Muscle of arm (tissue), 12 donors: ENCODE data around the gene ASCC1. TPM values are rescaled to one million over a fixed set of nuclear protein-coding genes. Genes with fewer than 3 reads are reported as not detected.
"Not testable (repeated sequence)": the region's sequence is repeated elsewhere in the genome, so short reads cannot be mapped to it uniquely, and the experiment has no call there.

ENCODE experiments used
- DNase-seq: peaks from one replicate; pipeline ENCODE4 v3.0.0-alpha.2; 2013
- polyA plus RNA-seq, 12 donors: library from polyadenylated mRNA; unstranded; fragments of 120-200 nt; gene quantifications; one replicate each; pipeline ENCODE4 v1.2.1, GENCODE V29; 2013; ENCODE audit not compliant: insufficient read length in 12 of 12

The ASCC1 gene
- polyA plus RNA-seq, 12 donors, result 21.5 to 32.1 (median 28.5) TPM; not detected in 1

DNA sequence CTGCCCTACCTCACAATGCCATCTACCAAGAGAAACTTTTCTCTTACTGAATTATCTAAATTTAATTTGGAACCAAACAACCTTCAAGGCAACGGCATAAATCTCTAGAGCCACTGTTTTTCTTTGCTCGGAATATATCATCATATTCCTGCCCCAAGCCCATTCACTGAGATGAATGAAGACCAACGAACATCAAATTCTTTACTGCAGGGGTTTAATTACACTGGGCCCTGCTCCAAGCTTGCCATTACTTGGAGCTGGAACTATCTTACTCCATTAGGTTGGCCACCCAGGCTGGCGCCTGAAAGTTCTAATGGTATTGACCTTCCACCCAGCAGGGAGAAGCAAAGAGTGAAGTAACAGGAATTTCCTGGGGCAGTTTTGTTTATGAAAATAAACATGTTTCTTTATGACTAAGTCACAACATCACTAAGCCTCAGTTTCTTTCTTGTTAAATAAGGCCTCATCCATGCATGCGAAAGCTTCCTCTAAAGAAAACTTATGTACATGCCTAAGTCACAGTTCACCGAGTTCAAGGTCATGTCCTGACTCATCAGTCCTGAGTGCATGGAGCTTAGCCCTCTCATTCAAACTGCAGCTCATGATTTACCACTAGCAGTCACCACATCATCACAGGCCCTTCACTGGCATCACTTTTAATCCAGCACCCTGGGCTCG lies 42.3 kb downstream of the ASCC1 start:
- DNase-seq, result no peak

- DNase-seq, result no peak
These were observed 42.8 kb downstream of the ASCC1 start for GRCh38 chr10:72173262-72173618.

DNA sequence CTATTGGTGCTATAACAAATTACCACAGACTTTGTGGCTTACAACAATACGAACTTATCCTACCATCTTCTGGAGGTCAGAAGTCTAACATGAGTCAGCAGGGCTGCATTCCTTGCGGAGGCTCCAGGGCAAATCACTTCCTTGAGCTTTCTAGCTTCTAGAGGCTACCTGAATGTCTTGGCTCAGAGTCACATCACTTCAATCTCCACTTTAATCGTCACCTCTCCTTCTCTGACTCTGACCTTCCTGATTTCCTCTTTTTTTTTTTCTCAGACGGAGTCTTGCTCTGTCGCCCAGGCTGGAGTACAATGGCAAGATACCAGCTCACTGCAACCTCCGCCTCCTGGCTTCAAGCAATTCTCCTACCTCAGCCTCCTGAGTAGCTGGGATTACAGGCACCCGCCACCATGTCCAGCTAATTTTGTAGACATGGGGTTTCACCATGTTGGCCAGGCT lies 44.9 kb downstream of the ASCC1 start:
- no peak for DNase-seq

GRCh38 chr10:72170733-72171132 lies 45.3 kb downstream of the ASCC1 start:
- no peak for DNase-seq

GRCh38 chr10:72170263-72170662 lies 45.8 kb downstream of the ASCC1 start:
- DNase-seq, result no peak

GRCh38 chr10:72167118-72167517 lies 49.0 kb downstream of the ASCC1 start:
- DNase-seq, result no peak

GRCh38 chr10:72164617-72165016 lies 51.5 kb downstream of the ASCC1 start:
- DNase-seq, result no peak

- DNase-seq, result no peak
These were observed 53.1 kb downstream of the ASCC1 start for GRCh38 chr10:72162978-72163377.

- no peak for DNase-seq
These were observed 57.9 kb downstream of the ASCC1 start for GRCh38 chr10:72158176-72158575.

DNA sequence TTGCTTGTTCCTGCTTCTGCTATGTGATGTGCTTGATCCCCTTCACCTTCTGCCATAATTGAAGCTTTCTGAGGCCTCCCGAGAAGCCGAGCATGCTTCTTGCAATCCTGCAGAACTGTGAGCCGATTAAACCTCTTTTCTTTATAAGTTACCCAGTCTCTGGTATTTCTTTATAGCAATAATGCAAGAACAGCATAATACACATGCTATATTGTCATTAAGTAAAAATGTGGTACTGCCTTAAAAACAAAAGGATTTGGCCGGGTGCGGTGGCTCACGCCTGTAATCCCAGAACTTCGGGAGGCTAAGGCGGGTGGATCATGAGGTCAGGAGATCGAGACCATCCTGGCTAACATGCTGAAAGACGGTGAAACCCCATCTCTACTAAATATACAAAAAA lies 59.9 kb downstream of the ASCC1 start:
- DNase-seq, result no peak

DNA sequence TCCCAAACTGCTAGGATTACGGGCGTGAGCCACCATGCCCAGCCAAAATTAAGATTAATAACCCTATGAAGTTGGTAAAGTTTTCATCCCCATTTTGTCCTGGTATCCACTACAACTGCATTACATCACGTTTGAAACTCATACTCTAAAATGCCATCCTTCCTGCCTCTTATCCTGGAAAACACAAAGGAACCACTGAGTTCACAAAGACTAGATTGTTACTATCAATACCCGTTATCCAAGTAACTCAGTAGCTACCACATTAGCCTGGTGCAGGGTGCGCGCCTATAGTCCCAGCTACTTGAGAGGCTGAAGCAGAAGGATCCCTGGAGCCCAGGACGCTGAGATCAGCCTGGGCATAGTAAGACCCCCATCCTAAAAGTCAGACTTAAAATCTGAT lies 63.8 kb downstream of the ASCC1 start:
- no peak for DNase-seq

- not testable (repeated sequence) for DNase-seq
These were observed 65.2 kb downstream of the ASCC1 start for GRCh38 chr10:72150746-72151478.

GRCh38 chr10:72147324-72147584 lies 68.8 kb downstream of the ASCC1 start:
- not testable (repeated sequence) for DNase-seq

GRCh38 chr10:72146559-72147323 lies 69.3 kb downstream of the ASCC1 start:
- no peak for DNase-seq

- no peak for DNase-seq
These were observed 70.0 kb downstream of the ASCC1 start for GRCh38 chr10:72146071-72146470.

DNA sequence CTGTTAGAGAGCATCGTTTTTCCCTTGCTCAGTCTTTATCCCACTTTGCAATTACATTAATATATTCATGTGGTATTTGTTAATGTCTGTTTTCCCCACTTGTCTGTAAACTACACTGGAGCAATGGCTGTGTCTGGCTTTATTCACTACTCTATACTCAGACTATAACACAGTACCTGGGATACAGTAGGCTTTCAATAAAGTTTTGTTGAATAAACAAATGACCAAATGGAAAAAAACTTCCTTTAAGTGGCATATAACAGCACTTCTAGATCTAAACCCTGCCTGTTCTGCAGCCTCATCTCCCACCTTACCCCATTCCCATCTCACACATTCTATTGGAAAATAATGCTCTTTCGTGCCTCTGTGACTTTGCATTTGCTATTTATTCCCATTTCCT lies 70.4 kb downstream of the ASCC1 start:
- no peak for DNase-seq

DNA sequence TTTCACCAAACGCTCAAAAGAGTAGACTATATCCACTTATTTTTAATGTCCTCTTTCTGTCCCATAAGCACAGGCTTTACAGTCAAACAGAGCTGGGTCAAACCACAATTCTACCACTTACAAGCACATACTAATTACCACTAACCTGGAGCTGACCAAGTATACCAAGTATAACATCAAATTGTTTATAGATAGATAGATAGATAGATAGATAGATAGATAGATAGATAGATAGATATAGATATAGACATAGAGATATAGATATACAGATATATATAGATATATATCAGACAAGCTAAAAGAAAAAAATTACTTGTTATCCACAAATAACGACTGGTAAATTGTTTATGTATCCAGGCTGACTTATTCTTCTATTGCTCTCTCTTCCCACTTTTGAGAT lies 75.2 kb downstream of the ASCC1 start:
- DNase-seq, result no peak

- DNase-seq, result no peak
These were observed 75.9 kb downstream of the ASCC1 start for GRCh38 chr10:72140174-72140573.

DNA sequence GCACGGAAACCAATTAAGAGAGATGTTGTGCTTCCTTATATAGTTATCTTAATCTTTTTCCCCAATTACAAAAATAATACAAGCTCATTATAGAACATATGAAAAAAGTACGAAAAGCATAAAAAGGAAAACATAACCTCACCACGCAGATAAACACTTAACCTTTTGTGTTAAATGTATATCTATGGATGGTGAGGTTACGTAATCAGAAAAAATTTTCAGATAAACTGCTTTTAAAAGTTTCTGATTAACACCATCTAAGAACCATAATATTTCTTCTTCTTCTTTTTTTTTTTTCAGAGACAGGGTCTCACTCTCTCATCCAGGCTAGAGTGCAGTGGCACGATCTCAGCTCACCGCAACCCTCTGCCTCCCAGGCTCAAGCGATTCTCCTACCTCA lies 78.5 kb downstream of the ASCC1 start:
- DNase-seq, result no peak

GRCh38 chr10:72136225-72136624 lies 79.9 kb downstream of the ASCC1 start:
- DNase-seq, result not testable (repeated sequence)

DNA sequence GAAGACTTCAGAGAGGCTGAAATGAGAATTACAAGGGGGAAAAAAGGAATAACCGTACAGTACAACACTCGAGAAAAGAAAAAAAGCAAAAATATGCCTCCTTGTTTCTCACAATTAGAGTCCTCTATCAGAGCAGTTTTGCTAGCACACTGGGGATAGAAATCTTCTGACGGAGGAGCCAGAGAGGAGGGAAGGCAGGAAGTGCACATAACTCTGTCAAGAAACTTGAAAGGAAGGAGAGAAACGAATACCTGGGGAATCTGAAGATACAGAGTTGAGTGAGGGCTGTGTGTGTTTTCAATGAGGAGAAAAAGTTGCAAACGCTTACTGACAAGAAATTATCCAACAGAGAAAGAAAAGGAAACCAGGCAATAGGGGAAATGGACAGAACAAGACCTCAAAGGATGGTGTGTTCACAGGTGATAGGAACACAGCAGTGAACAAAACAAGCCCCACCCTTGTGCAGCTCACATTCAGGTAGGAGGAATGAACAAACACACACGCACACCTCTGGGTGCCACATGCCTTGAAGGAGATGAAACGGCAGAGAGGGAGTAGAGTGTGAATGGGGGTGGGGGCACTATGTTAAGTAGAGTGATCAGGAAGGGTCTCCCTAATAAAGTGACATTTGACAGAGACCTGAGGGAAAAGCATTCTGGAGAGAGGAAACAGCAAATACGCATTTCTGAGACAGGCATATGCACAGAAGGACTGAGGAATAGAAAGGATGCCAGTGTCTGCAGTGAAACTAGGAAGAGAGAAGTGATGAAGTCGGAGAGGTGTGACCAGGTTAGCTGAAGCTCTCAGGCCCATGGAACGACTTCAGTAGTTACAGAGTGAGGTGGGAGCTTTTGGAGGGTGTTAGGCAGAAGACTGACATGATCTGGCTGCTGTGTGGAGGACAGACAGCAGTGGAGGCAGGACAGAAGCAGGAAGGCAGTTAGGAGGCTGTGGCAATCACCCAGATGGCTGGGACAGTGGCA lies 81.0 kb downstream of the ASCC1 start:
- DNase-seq, result no peak

DNA sequence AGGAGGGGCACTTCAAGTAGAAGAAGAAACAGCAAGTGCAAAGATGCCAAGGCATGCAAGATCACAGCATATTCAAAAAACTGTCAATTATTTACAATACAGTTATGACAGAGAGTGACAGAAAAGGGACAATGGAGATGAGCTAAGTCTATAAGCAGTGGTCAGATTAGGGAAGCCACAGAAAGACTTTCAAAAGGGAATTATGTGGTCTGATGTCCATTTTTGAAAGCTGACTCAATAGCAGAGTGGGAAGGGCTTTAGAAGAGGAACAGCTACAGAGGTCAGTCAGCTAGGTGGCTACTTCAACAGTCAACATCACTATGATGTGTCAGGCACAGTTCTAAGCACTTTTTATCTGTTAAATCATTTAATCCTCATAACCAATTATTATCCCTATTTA lies 82.6 kb downstream of the ASCC1 start:
- DNase-seq, result no peak
